Liver (tissue), 3 donors: ENCODE data around the gene BCKDK.

Experiments
- CTCF ChIP-seq: fragments of 150-350 bp; IDR thresholded peaks from 2 replicates; pipeline ENCODE4 v1.5.1; 2017; ENCODE audit warnings: improper control_type of control experiment, low read depth, low read length; ENCODE audit not compliant: missing input control
- FOXA1 ChIP-seq: IDR thresholded peaks from 2 replicates; pipeline ENCODE4 v1.6.1; 2016; ENCODE audit warnings: antibody characterized with exemption
- HNF4A ChIP-seq, 2 donors: conservative IDR thresholded peaks; 2 replicates each; pipeline ENCODE4 v1.6.1; 2016; ENCODE audit warnings: antibody characterized with exemption in 2 of 2, mild to moderate bottlenecking in 2 of 2
- MAX ChIP-seq: IDR thresholded peaks from 2 replicates; pipeline ENCODE4 v1.6.1; 2016; ENCODE audit warnings: antibody characterized with exemption
- RAD21 ChIP-seq, 2 donors: IDR thresholded peaks; 2 replicates each; pipeline ENCODE4 v1.6.1; 2016; ENCODE audit warnings: antibody characterized with exemption in 2 of 2, mild to moderate bottlenecking in 2 of 2
- RXRA ChIP-seq, 2 donors: IDR thresholded peaks; 2 replicates each; pipeline ENCODE4 v1.6.1; 2017 to 2018; ENCODE audit warnings: antibody characterized with exemption in 2 of 2, mild to moderate bottlenecking in 1 of 2
- TAF1 ChIP-seq: conservative IDR thresholded peaks from 2 replicates; pipeline ENCODE4 v1.6.1; 2016; ENCODE audit warnings: antibody characterized with exemption, mild to moderate bottlenecking
- YY1 ChIP-seq: IDR thresholded peaks from 2 replicates; pipeline ENCODE4 v1.6.1; 2016; ENCODE audit warnings: antibody characterized with exemption, mild to moderate bottlenecking
- ZBTB33 ChIP-seq: IDR thresholded peaks from 2 replicates; pipeline ENCODE4 v1.6.1; 2016; ENCODE audit warnings: antibody characterized with exemption
- TF ChIP-seq, protein P1 (sequence below): IDR thresholded peaks from 2 replicates; pipeline ENCODE4 v1.6.1; 2016; ENCODE audit warnings: antibody characterized with exemption, mild to moderate bottlenecking
- TF ChIP-seq, protein P2 (sequence below): IDR thresholded peaks from 2 replicates; pipeline ENCODE4 v1.6.1; 2016; ENCODE audit warnings: antibody characterized with exemption
- donor health status: healthy.
- donor health status: healthy.

- TF ChIP-seq RAD21 (IDR thresholded peaks at IDR 0.05) (no peak), CTCF (no peak), HNF4A (conservative IDR thresholded peaks at IDR 0.05) (no peak), ZBTB33 (no peak), FOXA1 (no peak), RXRA (IDR thresholded peaks at IDR 0.05) (no peak), MAX (no peak), YY1 (no peak), TAF1 (no peak)
- TF ChIP-seq, protein P1, sequence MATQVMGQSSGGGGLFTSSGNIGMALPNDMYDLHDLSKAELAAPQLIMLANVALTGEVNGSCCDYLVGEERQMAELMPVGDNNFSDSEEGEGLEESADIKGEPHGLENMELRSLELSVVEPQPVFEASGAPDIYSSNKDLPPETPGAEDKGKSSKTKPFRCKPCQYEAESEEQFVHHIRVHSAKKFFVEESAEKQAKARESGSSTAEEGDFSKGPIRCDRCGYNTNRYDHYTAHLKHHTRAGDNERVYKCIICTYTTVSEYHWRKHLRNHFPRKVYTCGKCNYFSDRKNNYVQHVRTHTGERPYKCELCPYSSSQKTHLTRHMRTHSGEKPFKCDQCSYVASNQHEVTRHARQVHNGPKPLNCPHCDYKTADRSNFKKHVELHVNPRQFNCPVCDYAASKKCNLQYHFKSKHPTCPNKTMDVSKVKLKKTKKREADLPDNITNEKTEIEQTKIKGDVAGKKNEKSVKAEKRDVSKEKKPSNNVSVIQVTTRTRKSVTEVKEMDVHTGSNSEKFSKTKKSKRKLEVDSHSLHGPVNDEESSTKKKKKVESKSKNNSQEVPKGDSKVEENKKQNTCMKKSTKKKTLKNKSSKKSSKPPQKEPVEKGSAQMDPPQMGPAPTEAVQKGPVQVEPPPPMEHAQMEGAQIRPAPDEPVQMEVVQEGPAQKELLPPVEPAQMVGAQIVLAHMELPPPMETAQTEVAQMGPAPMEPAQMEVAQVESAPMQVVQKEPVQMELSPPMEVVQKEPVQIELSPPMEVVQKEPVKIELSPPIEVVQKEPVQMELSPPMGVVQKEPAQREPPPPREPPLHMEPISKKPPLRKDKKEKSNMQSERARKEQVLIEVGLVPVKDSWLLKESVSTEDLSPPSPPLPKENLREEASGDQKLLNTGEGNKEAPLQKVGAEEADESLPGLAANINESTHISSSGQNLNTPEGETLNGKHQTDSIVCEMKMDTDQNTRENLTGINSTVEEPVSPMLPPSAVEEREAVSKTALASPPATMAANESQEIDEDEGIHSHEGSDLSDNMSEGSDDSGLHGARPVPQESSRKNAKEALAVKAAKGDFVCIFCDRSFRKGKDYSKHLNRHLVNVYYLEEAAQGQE, result no peak
- TF ChIP-seq, protein P2, sequence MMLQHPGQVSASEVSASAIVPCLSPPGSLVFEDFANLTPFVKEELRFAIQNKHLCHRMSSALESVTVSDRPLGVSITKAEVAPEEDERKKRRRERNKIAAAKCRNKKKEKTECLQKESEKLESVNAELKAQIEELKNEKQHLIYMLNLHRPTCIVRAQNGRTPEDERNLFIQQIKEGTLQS, result no peak
Observed at GRCh38 chr16:31089199-31089598, 19.0 kb upstream of the BCKDK start.
